ENCODE results near the gene SLC25A28.
"Not testable (repeated sequence)": the region's sequence is repeated elsewhere in the genome, so short reads cannot be mapped to it uniquely, and the experiment has no call there.

SLC25A28 gene

DNA sequence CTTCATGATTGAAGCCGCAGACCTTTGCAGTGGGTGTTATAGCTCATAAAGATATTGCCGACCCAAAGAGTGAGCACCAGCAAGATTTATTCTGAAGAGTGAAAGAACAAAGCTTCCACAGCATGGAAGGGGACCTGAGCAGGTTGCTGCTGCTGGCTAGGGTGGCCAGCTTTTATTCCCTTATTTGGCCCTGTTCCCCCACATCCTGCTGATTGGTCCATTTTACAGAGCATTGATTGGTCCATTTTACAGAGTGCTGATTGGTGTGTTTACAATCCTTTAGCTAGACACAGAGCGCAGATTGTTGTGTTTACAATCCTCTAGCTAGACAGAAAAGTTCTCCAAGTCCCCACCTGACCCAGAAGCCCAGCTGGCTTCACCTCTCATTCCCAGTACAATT, 4.9 kb upstream of the SLC25A28 start:
- DNase-seq, result not testable (repeated sequence)

DNA sequence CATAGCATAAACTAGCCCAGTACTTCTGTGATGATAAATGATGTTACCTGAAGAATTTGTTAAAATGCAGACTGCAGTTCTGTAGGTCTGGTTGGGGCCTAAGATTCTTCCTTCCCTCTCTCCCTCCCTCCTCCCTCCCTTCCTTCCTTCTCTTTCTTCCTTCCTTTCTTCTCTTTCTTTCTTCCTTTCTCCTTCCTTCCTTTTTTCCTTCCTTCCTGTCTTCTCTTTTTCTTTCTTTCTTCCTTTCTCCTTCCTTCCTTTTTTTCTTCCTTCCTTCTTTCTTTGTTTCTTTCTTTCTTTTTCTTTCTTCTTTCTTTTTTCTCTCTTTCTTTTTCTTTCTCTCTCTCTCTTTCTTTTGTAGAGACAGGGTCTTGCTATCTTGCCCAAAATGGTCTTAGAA, 3.7 kb upstream of the SLC25A28 start:
- no peak for DNase-seq

DNA sequence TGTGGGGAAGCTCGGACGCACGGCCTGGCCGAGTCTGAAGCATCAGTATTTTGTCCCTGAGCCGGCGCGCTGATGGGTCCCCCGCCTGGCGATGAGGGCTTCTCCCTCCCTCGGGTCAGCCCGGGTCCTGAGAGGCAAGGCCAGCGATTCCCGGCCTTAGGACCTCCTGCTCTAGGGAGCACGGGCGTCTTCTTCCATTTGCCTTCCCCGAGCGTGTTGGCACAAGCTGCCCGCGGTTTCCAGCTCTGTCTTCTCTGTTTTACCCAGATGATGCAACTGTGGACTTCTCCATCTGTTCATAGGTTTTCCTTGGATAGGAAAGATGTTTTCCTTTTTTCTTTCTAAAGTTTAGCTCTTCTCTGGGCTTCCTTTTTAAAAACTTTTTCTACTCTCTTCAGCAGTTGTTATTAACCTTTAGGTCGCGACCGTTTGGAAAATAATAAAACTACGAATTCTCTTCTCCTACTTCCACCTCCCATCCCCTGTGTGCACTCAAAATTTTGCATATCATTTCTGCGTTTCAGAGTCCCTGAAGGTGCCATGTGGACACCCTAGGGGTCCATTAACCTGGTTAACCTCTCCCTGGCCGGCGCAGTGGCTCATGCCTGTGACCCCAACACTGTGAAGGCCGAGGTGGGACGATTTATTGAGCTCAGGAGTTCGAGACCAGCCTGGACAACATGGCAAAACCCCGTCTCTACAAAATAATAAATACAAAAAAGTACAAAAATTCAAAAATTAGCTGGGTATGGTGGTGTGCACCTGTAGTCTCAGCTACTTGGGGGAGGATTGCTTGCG, 1.4 kb upstream of the SLC25A28 start:
- no peak for DNase-seq

DNA sequence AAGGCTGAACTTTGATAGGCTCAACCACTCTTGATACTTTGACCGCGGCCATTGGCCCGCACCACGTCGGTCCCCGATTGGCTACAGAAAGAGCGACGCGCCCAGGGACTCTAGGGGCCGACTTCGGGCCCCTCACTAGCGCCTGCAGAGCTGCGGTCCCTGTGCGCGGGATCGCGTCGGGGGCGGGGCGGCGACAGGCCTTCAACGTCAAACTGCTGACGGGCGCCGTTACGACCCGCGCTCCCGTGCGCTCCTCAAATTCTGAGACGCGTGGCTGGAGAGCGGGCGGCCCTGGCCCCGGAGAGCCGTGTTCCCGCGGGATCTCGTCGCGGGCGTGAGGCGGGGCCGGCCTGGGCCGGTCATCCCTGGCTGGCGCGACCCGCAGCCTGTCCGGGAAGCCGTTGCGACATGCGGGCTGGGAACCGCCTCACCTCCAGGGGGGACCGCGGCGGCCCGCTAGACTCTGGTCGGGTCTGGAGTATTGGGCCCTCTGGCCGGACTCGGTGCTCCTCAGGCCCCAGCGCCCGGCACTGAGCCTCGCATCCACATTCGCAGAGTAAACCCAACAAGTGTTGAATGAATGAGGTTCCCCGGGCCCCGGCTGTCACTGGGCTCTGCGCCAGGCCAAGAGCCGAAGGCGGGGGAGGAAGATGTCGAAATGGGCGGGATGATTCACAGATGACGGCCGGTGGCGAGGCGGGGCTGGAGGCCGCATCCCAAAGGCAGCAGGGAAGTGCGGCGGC, 643 bp upstream of the SLC25A28 start:
- peak; percentile 33 for DNase-seq

DNA sequence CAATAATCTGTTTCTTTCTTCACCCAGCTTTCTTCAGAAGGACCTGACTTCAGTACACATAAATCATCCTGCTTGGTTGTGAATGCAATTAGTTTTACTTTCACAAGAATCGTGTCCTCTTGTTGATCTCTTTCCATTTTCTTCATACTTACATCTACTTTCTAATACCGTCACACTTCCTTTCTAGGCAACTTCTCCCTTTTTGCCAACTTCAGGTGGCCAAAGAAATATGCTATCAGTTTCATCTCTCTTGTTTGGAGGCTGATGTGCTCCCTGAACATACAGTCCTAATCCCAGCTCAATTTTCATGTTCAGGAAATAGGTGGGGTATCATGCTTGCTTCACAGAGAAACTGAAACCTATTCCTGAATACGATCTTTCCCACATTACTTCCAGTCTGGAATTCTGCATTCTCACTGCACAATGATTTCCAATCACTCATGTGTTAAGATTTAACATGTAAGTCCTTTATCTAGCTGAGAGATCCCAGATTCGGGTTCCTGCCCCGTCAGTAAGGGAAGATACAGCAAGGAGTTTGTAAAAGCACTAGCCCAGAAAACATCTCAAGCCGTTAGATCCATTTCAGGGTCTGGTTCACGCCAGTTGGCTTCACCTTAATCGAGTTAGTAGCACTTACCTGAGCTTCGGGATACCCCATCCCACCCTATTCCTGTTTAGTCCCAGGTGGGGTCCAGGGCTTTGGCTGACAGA, 994 bp downstream of the SLC25A28 start:
- DNase-seq, result no peak

DNA sequence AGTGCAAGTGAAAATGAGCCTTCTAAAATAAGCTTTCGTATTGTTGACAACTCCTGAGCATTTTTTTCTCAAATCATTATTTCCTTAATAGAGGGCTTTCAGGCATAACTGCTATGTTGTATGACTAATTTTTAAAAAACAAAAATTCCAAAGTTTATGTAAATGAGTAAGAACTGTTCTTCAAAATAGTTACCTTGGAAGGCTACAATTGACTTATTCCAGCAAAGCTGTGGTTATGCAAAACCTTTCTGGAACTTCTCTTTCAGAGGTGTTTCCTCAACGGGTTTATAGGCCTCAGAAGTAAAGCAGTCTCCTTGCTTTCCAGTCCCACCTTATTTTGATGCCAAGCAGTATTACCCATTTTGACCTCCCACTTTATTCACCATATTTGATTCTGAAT, 2.5 kb downstream of the SLC25A28 start:
- DNase-seq, result no peak

DNA sequence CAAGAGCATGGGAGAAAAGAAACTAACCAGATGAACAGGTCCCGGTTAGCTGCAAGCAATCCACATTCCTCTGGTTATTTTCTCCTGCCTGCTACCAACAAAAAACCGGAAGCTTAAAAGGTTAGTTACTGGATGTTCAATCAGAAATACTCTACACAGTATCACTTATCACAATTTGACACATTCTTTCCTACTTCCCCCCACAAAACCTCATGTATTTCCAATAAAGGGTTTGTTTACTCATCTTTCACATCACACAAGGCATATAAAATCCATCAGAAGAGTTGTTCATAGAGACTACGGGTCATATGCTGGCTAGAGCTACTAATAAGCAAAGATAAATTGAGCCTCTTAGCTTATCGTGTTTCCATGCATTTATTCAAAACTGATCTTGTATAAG, 4.8 kb downstream of the SLC25A28 start:
- DNase-seq, result no peak

DNA sequence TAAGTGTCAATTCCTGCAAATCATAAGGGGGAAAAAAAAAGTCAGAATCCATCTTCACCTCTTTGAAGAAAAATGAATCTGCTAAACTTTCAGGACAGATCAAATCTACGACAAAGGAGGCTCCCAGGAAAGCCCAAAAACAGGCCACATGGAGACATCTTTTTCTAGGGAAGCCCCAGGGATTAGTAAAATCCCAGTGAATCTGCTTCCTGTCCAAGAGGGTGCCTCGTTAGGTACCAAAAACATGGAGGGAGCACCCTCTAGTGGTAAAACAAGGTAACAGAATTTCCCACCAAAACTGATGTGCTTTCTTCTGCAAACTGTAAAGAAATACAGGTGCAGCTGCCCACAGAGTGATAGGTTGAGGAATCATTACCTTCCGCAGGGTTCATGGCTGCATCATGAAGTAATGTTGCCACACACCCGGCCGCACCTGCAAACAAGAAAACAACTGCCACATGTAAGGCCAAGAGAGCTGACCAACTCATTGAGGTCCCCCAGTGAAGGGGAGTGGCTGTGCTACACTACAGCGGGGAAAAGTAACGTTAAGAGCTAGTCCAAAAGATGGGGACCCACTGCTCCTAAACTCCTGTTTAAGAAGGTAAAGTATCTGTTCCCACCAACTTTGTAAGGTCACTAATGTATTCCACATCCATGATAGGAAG, 7.9 kb downstream of the SLC25A28 start:
- no peak for DNase-seq

DNA sequence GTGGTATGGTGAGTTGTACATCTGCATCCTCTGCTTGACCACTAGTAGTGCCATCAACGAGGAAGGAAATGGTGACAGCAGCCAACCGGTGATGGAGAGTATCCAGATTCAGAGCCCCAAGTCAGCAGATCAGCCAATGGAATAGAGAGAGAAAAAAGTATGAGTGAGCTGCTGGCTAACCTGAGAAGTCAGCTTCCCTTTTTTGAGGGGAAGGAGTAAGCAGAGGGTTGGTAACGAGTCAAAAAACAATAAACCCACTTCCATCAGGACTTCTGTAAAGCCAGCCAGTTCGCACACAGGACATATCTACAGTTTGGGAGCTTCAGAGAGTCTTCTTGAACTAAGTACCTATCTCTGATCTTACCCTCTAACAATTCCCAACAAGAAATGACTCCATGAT, 8.9 kb downstream of the SLC25A28 start:
- DNase-seq, result no peak

DNA sequence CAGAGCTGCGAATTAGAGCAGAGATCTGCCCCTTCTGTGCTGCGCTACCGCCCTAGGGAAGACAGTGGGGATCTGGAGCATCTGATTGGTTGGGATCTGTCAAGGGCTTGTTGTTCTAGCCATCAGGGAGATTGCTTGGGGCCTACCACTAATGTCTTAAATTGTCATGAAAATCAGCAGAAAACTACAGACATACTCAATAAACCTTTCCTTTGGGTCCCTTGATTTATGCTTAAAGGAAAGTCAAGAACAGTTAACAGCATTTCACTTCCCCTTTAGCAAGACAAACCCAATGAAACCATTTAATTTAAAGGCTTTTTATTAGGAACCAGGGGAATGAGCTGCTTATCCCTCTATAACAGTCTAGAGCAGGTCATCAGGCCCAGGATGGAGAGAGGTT, 10.0 kb downstream of the SLC25A28 start:
- DNase-seq, result no peak

DNA sequence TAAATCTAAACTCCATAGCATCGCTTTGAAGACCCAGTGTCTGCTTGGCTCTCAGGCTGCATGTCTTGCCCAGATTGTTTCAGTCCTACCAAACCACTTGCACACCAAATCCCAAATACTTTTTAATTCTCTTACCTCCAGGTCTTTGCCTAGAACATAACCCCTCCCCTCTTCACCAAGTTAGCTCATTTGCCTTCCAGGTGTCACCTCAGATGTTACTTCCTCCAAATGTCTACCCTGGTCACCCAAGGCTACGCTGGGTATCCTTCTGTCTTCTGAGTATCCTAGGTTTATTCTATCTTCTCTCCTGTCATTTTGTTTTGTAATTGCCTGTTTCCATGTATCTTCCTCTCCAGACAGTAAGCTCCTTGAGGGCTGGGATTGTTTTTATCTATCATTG, 11.1 kb downstream of the SLC25A28 start:
- DNase-seq, result no peak

DNA sequence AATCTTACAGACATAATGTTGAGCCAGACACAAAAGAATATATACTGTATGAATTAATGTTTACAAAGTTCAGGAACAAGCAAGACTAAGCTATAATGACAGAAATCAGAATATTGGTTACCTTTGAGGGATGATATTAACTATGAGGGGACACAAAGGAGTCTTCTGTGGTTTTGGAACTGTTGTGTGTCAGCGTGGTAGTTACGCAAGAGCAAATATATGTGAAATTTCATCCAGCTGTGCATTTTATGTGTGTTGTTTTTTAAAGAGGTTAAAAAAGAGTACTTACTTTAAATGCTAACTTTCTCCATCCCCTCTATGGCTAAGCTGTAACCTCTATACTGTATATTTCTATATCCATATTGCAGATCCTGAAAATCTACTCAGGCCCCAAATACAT, 14.9 kb downstream of the SLC25A28 start:
- no peak for DNase-seq

DNA sequence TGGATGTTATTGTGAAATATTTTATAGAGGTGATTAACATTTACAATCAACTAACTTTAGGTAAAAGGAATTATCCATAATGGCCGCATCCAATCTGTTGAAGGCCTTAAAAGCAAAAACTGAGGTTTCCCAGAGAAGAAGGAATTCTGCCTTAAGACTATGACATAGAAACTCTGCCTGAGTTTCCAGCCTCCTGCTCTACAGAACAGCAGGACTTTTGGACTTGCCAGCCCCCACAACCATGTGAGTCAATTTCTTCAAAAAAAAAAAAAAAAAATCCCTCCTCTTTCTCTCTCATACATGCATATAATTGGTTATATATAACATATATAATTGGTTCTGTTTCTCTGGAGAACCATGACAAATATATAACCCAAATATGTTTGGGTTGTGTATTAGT, 15.4 kb downstream of the SLC25A28 start:
- no peak for DNase-seq

DNA sequence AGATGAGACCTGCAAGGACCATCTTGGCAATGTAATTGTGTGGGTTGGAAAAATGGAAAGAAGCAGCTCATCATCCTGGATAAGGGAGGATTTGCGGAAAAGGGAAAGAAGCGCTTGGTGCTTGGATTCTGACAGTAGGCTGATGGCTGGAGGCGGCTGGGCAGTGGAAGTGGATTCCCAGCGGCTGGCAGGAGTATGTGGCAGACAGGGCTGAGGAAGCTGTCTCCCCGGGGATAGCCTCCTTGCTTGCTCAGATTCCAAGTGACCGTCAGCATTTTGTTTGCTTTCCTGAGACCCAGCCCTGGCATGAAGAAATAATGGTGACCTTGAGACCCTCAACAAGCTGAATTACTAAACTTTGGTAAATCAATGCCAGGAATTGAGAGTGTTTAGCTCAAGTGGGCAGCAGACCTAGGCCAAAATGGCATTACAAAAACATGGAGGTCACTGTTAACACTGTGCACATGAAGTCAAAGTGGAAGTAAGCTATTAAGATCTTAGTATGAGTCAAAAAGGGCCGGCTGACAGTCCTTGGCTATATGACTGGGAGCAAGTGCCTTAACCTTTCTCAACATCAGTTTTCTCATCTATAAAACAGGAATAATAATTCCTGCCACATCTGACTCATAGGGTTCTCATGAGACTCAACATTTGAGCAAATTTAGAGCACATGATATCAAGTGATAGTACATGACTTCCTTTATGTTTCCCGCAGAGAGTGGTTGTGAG, 21.3 kb downstream of the SLC25A28 start:
- DNase-seq, result no peak

DNA sequence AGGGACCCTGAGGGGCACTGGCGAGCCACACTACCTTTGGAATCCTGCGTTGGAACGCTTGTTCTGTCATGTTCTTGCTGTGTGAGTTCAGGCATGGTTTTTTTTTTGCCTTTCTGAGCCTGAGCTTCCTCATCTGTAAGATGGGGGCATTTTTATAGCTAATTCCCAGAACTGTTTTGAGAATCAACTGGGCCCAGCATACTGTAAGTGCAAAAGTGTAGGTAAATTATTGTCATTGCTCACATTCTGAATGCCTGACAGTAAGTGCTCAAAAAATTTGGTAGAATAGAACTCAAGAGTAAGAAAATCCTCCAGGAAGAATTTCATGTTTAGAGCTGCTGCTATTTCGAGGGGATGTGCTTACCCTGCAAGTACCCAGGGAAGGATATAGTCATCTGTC, 22.2 kb downstream of the SLC25A28 start:
- no peak for DNase-seq

DNA sequence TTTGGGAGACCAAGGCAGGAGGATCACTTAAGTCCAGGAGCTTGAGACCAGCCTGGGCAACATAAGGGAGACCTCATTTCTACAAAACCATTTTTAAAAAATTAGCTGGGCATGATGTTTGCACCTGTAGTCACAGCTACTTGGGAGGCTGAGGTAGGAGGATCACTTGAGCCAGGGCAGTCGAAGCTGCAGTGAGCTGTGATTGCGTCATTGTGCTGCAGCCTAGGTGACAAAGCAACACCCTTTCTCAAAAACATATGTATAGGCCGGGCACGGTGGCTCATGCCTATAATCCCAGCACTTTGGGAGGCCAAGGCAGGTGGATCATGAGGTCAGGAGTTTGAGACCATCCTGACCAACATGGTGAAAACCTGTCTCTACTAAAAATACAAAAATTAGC, 23.5 kb downstream of the SLC25A28 start:
- not testable (repeated sequence) for DNase-seq

DNA sequence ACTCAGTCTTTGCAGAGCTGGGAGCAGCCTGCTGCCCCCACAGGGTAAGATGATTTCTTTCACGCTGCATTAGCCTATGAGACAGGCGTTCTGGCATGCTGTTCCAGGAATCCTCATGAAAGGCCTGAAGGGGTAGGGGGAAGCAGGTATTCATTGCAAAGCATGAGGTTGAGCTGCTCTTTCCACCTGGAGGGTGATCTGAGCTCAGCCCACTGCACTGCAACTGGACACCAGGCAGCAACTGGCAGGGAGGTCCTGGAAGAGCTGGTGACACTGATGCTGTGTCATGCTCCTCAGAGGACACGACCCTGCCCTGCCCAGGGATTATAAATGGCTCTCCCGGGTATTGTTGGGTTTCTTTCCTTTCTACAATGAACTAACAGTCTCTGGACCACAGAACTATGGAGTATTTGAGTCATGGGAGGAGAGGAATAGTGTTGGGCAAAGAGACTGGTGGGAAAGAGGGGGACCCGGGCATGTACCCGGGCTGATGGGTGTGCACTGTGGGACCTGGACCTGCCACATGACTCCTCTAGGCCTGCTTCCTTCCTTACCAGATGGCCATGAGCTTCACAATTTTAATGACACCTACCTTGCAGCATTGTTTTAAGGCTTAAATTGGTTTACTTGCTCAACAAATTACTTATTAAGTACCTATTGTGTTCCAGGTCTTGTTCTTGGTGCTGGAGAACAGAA, 24.3 kb downstream of the SLC25A28 start:
- DNase-seq, result no peak

DNA sequence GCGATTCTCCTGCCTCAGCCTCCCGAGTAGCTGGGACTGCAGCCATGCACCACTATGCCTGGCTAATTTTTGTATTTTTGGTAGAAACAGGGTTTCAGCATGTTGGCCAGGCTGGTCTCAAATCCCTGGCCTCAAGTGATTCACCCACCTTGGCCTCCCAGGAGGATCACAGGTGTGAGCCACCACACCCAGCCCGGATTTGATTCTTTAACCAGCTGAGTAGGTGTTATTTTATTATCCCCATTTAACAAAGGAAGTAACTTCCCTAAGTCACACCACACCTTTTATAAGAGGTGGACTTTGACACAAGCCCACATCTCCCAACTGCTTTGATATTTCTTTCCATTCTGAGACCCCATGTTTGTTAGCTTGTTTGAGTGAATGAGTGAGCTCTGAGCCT, 25.0 kb downstream of the SLC25A28 start:
- DNase-seq, result no peak

DNA sequence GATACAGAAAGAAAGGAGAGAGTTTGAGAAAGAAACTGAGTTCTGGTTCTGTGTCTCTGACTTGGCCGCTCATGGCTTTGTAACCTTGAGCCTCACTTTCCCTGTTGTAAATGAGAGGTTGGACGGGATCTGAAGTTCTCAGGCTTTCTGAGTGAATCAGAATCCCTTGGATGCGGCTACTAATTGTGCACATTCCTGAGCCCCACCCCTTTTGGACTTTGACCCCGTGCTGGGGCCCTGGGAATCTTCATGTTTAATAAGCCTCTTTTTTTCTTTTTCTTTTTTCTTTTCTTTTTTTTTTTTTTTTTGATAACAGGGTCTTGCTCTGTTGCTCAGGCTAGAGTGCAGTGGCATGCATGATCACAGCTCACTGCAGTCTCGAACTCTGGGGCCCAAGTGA, 26.9 kb downstream of the SLC25A28 start:
- no peak for DNase-seq

DNA sequence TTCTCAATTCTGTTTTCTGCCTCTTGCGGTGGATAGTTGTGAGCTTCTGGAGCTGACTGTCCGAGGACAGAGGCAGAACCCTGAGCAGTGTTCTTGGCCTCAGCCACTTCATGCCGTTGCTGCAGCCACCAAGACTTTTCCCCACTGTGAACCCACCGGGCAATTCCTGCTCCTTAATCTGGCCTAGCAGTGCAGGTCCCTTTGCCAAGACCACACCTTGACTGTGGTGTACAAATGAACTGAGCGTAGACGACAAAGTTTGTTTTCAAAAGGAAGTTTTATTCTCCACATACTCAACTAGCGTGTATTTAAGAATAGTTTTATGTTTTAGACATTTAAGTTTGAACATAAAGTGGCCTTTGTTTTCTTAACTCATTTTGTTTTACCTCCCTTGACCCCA, 29.4 kb downstream of the SLC25A28 start:
- DNase-seq, result no peak

DNA sequence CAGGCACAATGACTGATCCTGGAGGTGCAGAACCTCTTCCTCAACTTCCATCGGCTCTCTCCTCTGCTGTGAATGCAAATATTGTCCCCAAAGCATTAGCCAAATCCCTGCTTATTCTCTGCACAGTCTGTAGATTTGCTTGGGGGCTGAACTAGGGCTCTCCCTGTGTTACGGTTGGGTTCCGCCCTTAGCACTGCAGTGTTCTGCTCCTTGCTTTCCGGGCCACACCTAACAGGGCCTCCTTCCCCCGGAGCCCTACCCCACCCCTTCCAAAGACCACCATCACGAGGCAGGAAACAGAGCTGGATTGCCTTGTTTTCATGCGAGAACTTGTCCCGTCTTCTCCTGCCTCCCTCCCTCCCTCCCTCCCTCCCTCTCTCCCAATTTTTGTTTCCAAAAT, 36.6 kb downstream of the SLC25A28 start:
- no peak for DNase-seq

DNA sequence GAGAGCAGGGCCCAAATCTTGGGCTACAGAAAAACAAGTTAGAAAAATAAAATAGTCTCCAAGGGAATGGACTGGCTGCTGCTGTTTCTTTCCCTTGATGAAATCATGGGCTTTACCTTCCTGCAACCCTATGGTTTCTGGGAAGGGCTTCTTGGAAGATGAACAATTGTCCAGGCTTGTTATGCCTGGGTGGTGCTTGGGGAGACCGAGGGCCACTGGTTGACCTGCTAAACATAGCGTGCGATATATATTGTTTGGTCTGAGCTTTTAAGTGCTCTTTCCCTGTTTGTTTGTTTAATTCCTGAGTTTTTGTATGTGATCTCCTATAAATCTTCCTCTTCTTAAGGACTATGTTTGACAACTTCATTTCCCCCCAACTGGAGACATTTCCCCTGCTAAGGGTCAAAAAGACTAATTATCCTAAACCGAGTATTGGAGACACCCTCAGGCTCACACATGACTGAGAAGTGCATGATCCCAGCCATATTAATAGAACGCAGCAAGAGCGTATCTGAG, 37.9 kb downstream of the SLC25A28 start:
- DNase-seq, result no peak
